HT-29 (cell line): ENCODE data around the gene ZNF614. TPM values are rescaled to one million over a fixed set of nuclear protein-coding genes. Genes with fewer than 3 reads are reported as not detected.
"Not testable (repeated sequence)": the region's sequence is repeated elsewhere in the genome, so short reads cannot be mapped to it uniquely, and the experiment has no call there.

ENCODE experiments used
- DNase-seq: peaks from one replicate; pipeline ENCODE4 v3.0.0-alpha.2; 2015; ENCODE audit warnings: low spot score
- total RNA-seq: library from RNA; depleted of rRNA; stranded (reverse); fragments of >200 nt; shearing (Covaris generic); gene quantifications from 2 replicates; pipeline ENCODE4 v1.2.3, GENCODE V29; 2014; rRNA removed

ZNF614 gene
- total RNA-seq, 1 experiment from 2014 or later, result 7.4 TPM

DNA sequence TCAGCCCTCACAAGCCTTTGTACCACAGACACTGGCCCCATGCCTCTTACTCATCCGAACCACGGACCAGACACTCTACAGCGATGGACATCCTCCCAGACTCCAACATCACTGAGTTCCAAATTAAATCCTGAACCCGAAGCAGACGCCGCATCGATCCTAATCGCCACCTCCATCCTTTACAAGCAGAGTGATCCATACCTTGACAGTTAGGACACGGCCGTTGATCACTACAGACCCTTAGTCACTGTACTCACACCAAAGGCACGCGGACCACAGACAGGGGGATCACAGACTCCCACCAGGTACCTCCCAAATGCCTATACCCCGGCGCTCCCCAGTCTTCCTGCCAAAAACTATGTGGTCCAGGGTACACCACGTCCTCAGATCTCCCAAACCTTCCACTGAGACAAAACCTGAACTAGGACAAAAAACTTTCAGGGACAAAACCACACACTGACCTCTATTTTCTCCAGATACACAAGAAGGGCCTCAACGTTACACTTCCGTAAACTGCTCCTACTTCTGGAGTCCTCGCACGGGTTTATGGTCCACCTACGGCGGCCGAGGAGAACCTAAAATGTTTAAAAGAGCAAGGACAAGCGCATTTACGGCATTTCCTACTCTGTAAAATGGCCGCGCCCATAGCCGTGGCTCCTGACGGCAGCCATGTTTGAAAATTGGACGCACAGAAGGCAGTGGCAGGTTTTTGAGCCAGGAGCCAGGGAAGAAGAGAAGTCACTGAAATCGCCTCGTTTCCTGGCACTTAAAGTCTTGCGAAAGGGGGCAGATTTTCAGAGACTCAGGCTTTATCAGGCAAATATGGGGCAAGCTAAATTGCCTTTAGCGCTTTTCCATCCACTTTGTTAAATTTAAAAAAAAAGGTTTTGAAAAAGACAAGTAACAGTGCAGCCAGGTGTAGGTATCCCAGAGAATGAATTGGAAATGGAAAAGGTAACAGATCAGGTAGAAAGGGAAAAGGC is 41.6 kb downstream of the ZNF614 start, which contains the start of gene ZNF350:
ZNF350 (minus strand) TSS at position 532 of the 983 bp plus-strand sequence. CDS start 12,480 bp downstream, outside the sequence.
- peak; percentile 87 for DNase-seq

DNA sequence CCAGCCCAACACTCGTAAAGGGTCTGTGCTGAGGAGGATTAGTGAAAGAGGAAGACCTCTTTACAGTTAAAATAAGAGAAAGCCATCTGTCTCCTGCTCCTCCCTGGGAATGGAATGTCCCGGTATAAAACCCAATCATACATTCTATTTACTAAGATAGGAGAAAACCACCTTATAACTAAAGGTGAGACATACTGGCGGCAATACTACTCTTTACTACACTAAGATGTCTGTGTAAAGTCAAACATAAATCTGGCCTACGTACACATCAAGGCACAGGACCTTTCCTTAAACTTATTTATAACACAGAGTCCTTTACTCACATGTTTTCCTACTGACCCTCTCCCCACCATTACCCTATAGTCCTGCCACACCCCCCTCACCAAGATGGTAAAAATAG is 44.8 kb downstream of the ZNF614 start:
- DNase-seq, result no peak

GRCh38 chr19:51980926-51981325 is 47.3 kb downstream of the ZNF614 start:
- DNase-seq, result not testable (repeated sequence)

DNA sequence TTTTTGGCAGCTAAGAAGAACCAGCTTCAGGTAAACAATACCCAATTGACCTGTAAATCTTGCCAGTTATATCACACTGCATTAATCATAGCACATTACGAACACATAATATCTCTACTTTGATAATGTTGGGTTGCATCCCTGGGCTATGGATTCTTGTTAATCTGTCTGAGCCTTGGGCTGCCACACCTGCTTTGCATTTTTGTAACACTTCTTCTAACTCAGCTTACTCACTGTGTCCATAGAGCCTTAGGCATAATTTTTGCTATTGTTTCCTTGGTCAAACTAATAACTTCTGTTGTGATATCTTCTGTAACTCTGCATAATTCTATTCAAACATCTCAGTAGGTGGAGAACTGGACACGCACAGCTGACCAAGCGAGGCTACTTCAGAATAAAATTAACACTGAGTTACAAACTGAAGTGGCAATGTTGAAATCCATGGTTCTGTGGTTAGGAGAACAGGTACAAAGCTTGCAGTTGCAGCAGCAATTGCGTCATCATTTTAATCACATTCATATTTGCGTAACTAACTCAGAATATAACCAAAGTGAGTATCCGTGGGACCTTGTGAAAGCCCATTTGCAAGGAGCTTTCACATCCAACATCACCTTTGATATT is 48.0 kb downstream of the ZNF614 start:
- no peak for DNase-seq

DNA sequence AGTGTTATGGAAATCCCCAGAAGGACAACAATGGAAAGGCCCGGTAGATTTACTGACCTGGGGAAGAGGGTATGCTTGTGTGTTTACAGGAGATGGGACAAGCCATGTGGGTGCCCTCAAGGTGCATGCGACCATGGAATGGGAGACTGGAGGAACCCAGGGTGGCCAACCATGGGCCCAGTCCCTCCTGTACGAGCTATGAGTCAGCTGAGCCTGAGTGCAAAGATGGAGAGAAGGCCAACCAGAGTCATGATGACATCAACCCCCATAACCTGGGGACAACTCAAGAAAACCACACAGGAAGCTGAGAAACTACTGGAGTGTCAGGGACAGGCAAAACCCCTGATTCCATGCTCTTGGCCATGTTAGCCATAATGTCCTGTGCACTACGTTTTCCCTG is 49.3 kb downstream of the ZNF614 start:
- no peak for DNase-seq

- no peak for DNase-seq
Measured at GRCh38 chr19:51977346-51977745, 50.8 kb downstream of the ZNF614 start.

DNA sequence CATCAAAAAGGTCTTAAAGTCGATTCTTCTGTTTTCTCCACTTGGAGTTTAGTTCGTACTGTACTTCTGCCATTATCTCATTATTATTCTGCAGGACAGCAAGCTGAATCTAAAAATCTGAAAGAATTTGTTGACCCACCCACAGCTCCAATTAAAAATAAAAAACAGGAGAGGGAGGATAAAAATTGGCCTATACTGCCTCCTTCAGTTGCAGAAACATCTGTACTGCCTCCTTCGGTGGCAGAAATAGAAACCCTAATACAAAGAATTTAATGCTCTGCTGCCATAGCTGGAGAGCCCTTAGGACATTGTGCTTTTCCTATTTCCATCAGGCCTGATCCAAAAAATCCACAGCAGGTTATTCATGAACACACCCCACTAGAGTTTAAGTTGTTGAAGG is 51.3 kb downstream of the ZNF614 start:
- no peak for DNase-seq

GRCh38 chr19:51975787-51976186 is 52.4 kb downstream of the ZNF614 start:
- DNase-seq, result not testable (repeated sequence)

- DNase-seq, result no peak
Measured at GRCh38 chr19:51971624-51972023, 56.6 kb downstream of the ZNF614 start.

- DNase-seq, result no peak
Measured at GRCh38 chr19:51970718-51971117, 57.5 kb downstream of the ZNF614 start.

DNA sequence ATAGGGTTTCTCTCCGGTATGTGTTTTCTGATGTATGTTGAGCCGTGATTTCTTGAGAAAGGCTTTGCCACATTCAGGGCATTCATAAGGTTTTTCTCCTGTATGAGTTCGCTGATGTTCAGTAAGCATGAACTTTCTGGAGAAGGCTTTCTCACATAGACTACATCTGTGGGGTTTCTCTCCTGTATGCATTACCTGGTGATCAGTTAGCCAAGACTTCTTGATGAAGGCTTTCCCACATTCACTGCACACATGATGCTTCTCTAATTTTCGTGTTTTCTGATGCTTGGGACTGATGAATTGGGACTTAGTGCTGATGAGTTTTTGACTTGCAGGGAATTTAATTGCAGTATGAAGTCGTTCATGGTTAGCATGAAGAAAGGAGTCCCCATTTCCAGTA is 62.6 kb downstream of the ZNF614 start:
- DNase-seq, result no peak

Other genes starting within 250 kb of the ZNF614 start
- gene FPR3, start 233.2 kb downstream of the ZNF614 start, total RNA-seq, result not detected in 2 replicates
- gene ZNF577, start 140.4 kb downstream of the ZNF614 start, total RNA-seq, result 0.99 and 1.1 TPM in 2 replicates
- gene ZNF649, start 123.4 kb downstream of the ZNF614 start, total RNA-seq, result 0.64 and 1.8 TPM in 2 replicates
- 1.3 and 2.8 TPM in 2 replicates for gene ZNF613, start 100.9 kb downstream of the ZNF614 start, total RNA-seq
- 1.3 and 1.9 TPM in 2 replicates for gene ZNF350, start 41.5 kb downstream of the ZNF614 start, total RNA-seq
- 0.41 and 1.4 TPM in 2 replicates for gene ZNF615, start 20.2 kb downstream of the ZNF614 start, total RNA-seq
- gene ZNF432, start 20.5 kb upstream of the ZNF614 start, total RNA-seq, result 4.9 and 5.3 TPM in 2 replicates
- 6.7 and 8.7 TPM in 2 replicates for gene ZNF841, start 67.4 kb upstream of the ZNF614 start, total RNA-seq
- gene ZNF616, start 111.6 kb upstream of the ZNF614 start, total RNA-seq, result 0.50 and 0.81 TPM in 2 replicates
- gene ZNF836, start 143.2 kb upstream of the ZNF614 start, total RNA-seq, result 0.10 and 1.6 TPM in 2 replicates
- gene PPP2R1A, start 161.7 kb upstream of the ZNF614 start, total RNA-seq, result 430 and 450 TPM in 2 replicates
- gene ZNF766, start 241.2 kb upstream of the ZNF614 start, total RNA-seq, result 6.1 and 9.2 TPM in 2 replicates